Left hindlimb (tissue), 1 donor: ENCODE results near the gene ATXN7L2.
A peak's percentile ranks its signal among the peaks of the same experiment; 100 is the strongest.

ENCODE experiments used
- DNase-seq: peaks from one replicate; pipeline ENCODE4 v3.0.0-alpha.2; 2018

Gene ATXN7L2

GRCh38 chr1:109529881-109530456 is 46.3 kb downstream of the ATXN7L2 start:
- peak; percentile 61 for DNase-seq

- DNase-seq, result peak; percentile 77
Measured at GRCh38 chr1:109530457-109531087, 46.9 kb downstream of the ATXN7L2 start.

- no peak for DNase-seq
Measured at GRCh38 chr1:109531380-109531779, 47.7 kb downstream of the ATXN7L2 start.

- no peak for DNase-seq
Measured at GRCh38 chr1:109531826-109532364, 48.2 kb downstream of the ATXN7L2 start.

- DNase-seq, result peak; percentile 85
Measured at GRCh38 chr1:109532365-109533136, 48.8 kb downstream of the ATXN7L2 start.

- no peak for DNase-seq
Measured at GRCh38 chr1:109534307-109534858, 50.7 kb downstream of the ATXN7L2 start.

- no peak for DNase-seq
Measured at GRCh38 chr1:109535481-109535880, 51.8 kb downstream of the ATXN7L2 start.

GRCh38 chr1:109535971-109536491 is 52.3 kb downstream of the ATXN7L2 start:
- DNase-seq, result no peak

GRCh38 chr1:109537450-109538178 is 53.9 kb downstream of the ATXN7L2 start:
- no peak for DNase-seq

GRCh38 chr1:109538827-109539555 is 55.3 kb downstream of the ATXN7L2 start:
- DNase-seq, result no peak

GRCh38 chr1:109539676-109540075 is 56.0 kb downstream of the ATXN7L2 start, which contains the start of gene GPR61:
Gene GPR61 (plus strand): TSS chr1:109539872. CDS start chr1:109543023, 3,151 bp downstream.
- no peak for DNase-seq

GRCh38 chr1:109541102-109541501 is 57.4 kb downstream of the ATXN7L2 start:
- no peak for DNase-seq
